ENCODE measurements around the gene FMN2.

Gene FMN2

DNA sequence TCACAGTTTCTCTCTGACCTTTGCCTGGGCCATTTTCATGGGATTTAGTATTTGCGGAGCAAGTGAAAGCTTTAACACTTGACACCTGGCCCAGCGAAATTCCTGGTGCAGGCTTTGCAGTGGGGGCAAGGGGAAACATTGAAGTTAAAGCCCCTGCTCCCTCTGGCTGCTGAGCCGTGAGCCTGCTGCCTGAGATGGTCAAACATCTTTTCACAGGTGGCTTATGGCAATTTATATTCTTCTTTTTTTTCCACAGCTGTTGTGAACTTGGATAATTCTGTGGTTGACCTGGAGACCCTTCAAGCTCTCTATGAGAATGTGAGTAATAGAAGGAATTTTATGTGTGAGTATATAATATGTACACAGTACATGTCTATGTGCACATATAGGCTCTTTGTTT lies 202.9 kb downstream of the FMN2 start:
- DNase-seq (ENCODE audit: low spot score), result no peak

DNA sequence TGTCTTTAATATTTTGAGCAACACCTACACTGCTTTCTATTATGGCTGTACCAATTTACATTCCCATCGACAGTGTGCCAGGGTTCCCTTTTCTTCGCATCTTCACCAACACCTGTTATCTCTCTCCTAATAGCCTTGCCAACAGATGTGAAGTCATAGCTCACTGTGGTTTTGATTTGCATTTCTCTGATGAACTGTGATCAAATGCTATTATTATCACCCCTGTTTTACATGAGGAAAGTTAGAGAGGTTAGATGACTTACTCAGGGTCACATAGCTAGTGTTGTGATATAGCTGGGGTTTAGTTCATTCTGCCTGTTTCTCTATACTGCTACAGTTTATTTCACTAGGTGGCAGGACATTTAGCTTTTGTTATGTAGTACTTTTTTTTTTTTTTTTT lies 204.1 kb downstream of the FMN2 start:
- TF ChIP-seq, protein P1, sequence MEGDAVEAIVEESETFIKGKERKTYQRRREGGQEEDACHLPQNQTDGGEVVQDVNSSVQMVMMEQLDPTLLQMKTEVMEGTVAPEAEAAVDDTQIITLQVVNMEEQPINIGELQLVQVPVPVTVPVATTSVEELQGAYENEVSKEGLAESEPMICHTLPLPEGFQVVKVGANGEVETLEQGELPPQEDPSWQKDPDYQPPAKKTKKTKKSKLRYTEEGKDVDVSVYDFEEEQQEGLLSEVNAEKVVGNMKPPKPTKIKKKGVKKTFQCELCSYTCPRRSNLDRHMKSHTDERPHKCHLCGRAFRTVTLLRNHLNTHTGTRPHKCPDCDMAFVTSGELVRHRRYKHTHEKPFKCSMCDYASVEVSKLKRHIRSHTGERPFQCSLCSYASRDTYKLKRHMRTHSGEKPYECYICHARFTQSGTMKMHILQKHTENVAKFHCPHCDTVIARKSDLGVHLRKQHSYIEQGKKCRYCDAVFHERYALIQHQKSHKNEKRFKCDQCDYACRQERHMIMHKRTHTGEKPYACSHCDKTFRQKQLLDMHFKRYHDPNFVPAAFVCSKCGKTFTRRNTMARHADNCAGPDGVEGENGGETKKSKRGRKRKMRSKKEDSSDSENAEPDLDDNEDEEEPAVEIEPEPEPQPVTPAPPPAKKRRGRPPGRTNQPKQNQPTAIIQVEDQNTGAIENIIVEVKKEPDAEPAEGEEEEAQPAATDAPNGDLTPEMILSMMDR (IDR thresholded peaks at IDR 0.05; ENCODE audit: borderline replicate concordance, control extremely low read depth, extremely low read depth, insufficient read depth, missing control alignments), result no peak
- in situ Hi-C loops (cut with MboI; ENCODE audit: low sequenced_read_pairs, unreplicated experiment), result no loop called here
- DNase-seq (ENCODE audit: low spot score), result no peak

More for the DNA sequence above, 202.9 kb downstream of the FMN2 start:
- in situ Hi-C loops (cut with MboI; ENCODE audit: low sequenced_read_pairs, unreplicated experiment), result no loop called here
- TF ChIP-seq, protein P1 (IDR thresholded peaks at IDR 0.05; ENCODE audit: borderline replicate concordance, control extremely low read depth, extremely low read depth, insufficient read depth, missing control alignments), result no peak

DNA sequence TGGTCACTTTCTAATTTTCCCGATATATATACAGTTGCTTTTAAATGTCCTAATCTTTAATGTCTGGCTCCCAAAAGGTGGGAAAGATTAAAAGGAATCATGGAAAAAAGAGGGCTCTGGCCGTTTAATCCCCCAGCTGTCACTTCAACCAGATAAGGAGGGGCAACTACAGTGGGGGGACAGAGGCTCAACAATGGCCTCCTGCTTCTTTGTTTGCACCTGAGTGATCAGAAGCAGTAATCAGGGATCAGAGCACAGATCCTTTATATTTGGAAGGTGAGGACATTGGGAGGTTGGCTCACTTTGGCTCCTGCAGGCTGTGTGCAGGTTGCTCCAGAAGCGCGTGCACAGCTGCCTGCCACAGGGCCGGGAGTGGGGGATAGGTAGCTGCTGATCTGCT lies 212.8 kb downstream of the FMN2 start:
- in situ Hi-C loops (cut with MboI; ENCODE audit: low sequenced_read_pairs, unreplicated experiment), result no loop called here
- TF ChIP-seq, protein P1 (IDR thresholded peaks at IDR 0.05; ENCODE audit: borderline replicate concordance, control extremely low read depth, extremely low read depth, insufficient read depth, missing control alignments), result no peak
- DNase-seq (ENCODE audit: low spot score), result no peak

DNA sequence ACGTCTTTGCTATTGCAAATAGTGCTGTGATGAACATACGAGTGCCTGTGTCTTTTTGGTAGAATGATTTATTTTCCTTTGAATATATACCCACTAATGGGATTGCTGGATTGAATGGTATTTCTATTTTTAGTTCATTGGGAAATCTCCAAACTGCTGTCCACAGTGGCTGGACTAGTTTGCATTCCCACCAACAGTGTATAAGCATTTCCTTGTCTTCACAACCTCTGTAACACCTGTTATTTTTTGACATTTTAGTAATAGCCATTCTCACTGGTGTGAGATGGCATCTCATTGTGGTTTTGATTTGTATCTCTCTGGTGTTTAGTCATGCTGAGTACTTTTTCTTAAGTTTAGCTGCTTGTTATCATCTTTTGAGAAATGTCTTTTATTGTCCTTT lies 215.0 kb downstream of the FMN2 start:
- TF ChIP-seq, protein P1 (IDR thresholded peaks at IDR 0.05; ENCODE audit: borderline replicate concordance, control extremely low read depth, extremely low read depth, insufficient read depth, missing control alignments), result no peak
- DNase-seq (ENCODE audit: low spot score), result no peak
- in situ Hi-C loops (cut with MboI; ENCODE audit: low sequenced_read_pairs, unreplicated experiment), result no loop called here

DNA sequence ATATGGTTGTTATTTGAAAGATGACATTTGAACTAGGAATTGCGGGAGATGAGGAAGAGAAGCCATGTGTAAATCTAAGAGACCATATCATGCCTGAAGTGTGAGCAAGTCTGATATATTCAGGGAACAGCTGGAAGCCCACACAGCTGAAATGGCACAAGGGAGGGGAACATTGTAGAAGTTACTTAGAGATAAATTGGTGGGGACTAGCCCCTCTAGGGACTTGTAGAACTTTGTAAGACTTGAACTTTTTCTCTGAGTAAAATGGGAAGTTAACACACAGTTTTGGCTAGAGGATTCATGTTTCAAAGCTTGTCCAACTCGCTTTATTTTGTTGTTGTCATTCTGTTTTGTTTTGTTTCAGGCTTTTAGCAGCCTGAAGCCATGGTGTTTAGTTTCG lies 216.4 kb downstream of the FMN2 start:
- DNase-seq (ENCODE audit: low spot score), result no peak
- in situ Hi-C loops (cut with MboI; ENCODE audit: low sequenced_read_pairs, unreplicated experiment), result no loop called here
- TF ChIP-seq, protein P1 (IDR thresholded peaks at IDR 0.05; ENCODE audit: borderline replicate concordance, control extremely low read depth, extremely low read depth, insufficient read depth, missing control alignments), result no peak

DNA sequence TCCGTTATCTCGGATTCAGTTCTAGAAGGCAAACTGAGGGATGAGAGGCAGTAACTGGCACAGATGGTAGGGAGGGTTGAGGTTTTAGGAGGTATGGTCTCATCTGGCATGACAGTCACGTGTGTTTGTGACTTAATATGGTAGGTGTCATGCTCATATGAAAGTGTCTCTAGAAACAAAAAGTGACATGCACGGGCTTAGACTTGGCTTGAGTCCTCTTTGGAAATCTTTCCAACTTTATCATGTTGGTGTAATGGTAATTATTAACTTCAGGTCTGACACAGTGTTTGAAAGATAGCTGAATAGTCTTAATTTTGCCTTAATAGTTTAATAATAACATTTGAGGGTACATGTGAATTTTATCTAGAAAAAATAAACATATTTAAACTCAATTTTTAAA lies 218.1 kb downstream of the FMN2 start:
- DNase-seq (ENCODE audit: low spot score), result no peak
- in situ Hi-C loops (cut with MboI; ENCODE audit: low sequenced_read_pairs, unreplicated experiment), result no loop called here
- TF ChIP-seq, protein P1 (IDR thresholded peaks at IDR 0.05; ENCODE audit: borderline replicate concordance, control extremely low read depth, extremely low read depth, insufficient read depth, missing control alignments), result no peak
